HG03432 (cell line): ENCODE data around the gene MAPK8.
"Not testable (repeated sequence)": the region's sequence is repeated elsewhere in the genome, so short reads cannot be mapped to it uniquely, and the experiment has no call there.

Experiments used
- ATAC-seq: cut with Tn5 transposase; IDR thresholded peaks from one replicate; pipeline ENCODE4 v1.9.1; 2021; ENCODE audit warnings: mild to moderate bottlenecking, moderate library complexity; ENCODE audit not compliant: unreplicated experiment

The MAPK8 gene

DNA sequence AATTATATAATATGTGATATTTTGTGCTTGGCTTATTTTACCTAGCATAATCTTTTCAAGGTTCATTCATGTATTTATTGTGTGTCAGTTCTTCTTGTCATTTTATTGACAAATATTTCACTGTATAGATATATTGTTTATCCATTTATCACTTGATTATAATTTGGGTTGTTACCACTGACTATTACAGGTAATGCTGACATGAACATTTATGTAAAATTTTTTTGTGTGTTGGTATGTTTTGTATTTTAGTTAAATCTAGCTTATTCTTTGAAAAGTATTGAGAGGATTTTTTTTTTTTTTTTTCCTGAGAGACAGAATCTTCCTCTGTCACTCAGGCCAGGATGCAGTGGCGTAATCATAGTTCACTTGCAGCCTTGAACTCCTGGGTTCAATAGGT is 107.7 kb downstream of the MAPK8 start:
- no peak for ATAC-seq

- no peak for ATAC-seq
Measured at GRCh38 chr10:48414778-48415177, 108.3 kb downstream of the MAPK8 start.

DNA sequence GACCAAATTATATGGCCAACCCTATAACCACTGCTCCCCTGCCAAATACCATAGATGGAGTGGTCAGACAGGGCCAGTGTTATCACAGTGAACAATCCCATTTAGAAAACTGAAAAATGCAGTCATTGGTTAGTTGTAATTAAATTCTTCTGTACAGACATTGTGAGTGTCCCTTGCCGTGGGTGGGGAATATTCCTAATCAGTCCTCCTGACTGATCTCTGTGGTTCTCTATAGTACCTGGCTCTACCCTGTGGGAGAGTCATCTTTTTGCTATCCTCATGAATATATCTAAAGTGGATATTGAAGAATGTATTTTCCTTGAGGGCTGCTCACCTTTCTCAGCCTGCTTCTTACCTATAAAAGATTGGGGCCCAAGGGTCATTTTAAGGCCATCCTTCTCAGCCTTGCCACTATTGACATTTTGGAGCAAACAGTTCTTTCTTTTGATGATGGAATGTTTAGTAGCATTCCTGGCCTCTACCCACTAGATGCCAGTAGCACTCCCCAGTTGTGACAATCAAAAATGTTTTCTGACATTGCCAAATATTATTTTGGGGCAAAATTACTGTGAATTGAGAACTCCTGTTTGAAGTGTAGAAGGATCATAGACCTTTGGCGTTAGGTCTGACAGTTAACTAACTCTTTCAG is 110.2 kb downstream of the MAPK8 start:
- ATAC-seq, result no peak

DNA sequence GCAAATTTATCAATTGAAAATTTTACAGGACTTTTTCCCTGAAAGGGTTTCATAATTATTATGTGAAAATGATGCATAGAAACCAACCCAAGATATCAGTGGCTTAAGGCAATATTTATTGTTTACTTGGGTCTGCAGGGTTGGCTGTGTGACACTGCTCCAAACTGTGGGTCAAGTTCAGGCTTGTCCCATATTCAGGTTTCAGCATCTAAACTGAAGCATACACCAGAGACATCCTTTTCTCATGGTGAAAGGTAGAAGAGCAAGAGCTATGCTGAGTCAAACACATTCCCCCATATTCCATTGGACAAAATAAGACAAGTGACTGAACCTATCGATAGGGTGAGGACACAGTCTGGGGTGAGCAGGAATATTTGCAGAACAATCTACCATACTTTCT is 110.9 kb downstream of the MAPK8 start:
- ATAC-seq, result no peak

DNA sequence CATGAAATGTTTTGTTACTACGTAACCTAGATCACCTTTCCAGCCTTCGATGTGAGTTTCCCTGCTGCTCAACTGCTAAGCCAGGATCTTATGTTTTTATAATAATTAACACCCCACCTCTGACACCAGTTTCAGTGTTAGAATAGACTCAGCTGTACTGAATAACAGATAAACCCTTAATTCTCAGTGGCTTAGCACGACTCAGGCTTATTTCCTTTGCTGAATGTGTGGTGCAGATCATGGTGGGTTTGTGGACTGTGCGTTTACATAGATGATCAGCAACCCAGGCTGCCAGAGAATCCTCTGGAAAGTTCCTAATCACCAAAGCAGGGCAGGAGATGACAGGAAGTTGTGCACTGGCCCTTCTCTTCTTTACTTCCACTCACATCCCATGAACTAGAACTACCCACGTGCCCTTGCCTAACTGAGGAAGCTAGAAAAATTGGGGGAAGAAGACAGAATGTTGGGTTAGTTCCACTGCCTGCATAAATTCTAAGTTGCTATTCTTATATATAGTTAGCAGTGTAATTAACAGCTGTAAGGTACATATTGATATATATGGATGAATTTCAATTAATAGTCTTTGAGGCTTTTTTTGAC is 111.8 kb downstream of the MAPK8 start:
- ATAC-seq, result no peak

DNA sequence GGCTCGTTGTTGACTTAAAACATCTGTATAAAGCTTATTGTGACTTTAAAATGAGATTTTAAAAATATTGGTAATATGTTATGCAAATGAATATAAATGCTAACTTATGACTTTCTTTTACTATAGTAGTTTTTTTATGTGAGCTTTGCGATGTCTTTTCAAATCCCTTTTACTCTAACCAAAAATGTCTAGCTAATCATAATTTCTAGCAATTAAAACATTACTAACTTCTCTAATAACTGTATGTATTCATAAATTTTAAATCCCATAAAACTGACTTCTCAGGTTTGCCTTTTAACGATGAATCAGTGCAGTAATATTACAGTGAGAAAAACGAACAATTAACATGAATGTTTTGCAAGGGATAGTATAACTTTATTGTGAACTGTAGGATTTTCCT is 113.2 kb downstream of the MAPK8 start:
- no peak for ATAC-seq

- ATAC-seq, result not testable (repeated sequence)
Measured at GRCh38 chr10:48421862-48422261, 115.4 kb downstream of the MAPK8 start.

DNA sequence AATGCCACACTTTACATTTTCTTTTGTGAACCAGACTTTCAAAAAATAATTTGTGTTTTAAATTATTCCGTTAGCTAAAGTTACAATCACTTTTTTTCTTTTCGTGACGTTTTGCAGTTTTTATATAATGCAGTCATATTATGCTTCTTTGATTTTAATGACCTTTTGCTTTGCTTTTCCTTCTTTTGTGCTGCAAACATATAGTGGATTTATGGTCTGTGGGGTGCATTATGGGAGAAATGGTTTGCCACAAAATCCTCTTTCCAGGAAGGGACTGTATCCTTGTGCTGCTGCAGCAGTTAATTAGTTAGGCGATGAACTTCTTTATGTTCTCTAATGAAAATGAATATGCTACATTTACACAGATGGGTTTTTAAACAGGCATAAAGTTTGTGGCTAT is 117.4 kb downstream of the MAPK8 start:
- no peak for ATAC-seq

DNA sequence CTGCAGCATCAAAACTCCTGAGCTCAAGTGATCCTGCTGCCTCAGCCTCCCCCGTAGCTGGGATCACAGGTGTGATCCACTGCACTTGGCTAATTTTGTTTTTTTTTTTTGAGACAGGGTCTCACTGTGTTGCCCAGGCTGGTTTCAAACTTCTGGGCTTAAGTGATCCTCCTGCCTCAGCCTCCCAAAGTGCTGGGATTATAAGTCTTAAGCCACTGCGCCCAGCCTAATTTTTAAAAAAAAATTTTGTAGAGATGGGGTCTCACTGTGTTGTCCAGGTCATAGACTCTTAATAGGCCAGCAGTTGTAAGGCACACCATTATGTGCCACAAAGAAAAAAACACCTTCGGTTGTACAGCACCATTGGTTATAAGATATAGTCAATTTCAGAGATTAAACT is 122.4 kb downstream of the MAPK8 start:
- ATAC-seq, result no peak

DNA sequence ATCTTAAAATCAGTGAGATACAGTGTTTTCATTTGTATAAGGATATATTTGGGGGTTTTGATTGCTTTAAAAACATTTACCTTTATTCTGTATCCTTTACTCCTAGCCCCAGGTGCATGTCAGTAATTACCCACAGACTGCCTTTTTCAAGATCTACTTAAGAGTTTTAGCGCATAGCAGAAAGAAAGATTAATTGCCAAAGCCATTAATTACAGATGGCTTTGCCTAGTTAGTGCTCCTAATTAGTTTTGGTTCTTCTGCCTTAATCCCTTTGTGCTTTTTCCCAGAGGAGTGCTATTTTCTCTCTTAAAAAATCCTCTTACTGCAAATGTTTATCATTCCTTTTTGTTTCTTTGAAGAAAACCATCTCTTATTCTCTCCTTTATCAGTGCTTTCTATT is 122.8 kb downstream of the MAPK8 start:
- no peak for ATAC-seq

DNA sequence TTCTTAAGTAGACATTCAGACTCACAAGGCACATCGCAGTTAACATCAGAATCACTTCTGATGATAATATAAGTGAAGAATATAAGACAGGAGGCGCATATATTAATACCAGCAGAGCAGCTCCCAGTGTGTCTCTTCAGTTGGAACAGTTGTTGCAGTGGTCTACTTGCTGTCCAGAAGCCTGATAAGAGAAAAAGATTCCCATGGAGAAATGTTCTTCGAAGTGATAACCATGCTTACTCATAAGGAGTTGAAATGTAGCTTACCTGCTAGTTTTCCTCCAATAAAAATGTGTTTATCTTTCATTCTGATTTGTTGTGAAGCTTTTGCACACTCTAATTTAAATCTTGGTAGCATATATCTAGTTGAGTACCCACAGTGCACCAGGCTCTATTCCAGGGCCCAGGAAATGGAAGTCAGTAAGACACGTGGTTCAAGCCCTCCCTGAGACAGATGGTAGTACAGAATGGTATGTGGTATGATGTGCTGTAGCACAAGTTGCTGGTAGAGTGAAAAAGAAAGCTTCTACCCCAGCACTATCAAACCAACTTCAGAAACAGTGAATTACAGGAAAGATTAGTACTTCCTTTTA is 124.0 kb downstream of the MAPK8 start:
- no peak for ATAC-seq

DNA sequence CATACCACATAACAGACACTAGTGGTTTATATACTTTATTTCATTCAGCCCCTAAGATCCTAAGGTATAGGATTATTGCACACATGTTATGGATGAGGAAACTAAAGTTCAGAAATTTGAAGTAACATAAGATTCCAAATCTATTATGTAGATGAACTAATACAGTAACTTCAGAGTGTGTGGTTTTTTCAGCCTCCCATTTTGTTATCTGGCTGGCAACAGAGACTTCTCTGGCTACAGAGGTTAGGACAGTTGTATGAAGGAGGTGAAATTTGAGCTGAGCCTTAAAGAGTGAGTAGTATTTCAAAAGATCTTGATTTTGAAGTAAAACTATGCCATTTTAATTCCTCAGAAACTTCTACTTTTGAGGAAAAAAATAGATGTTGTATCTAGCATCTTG is 125.4 kb downstream of the MAPK8 start:
- no peak for ATAC-seq

GRCh38 chr10:48437546-48437945 is 131.1 kb downstream of the MAPK8 start:
- no peak for ATAC-seq

DNA sequence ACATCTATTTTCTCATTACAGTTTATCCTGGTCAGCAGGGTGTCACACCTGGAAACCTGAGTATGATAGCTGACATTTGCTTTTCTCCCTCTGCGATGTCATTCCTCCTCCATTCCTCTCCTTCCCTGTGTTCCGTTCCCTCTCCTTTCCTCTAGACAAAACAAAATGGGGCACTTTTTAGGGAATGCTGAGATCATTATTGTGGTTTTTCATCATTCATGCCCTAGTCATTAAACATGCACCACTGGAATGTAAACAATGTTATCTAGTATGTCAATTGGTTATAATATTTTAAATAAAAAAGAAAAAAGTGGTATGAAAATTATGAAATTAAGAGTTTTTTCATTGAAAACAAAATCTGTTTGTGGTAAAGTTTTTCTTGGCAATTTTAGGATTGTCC is 132.6 kb downstream of the MAPK8 start:
- no peak for ATAC-seq

GRCh38 chr10:48439581-48440041 is 133.1 kb downstream of the MAPK8 start:
- no peak for ATAC-seq

GRCh38 chr10:48440771-48441170 is 134.3 kb downstream of the MAPK8 start:
- no peak for ATAC-seq

- ATAC-seq, result no peak
Measured at GRCh38 chr10:48442090-48442808, 135.8 kb downstream of the MAPK8 start.

- no peak for ATAC-seq
Measured at GRCh38 chr10:48442809-48443177, 136.3 kb downstream of the MAPK8 start.

GRCh38 chr10:48444266-48444665 is 137.8 kb downstream of the MAPK8 start:
- ATAC-seq, result no peak

DNA sequence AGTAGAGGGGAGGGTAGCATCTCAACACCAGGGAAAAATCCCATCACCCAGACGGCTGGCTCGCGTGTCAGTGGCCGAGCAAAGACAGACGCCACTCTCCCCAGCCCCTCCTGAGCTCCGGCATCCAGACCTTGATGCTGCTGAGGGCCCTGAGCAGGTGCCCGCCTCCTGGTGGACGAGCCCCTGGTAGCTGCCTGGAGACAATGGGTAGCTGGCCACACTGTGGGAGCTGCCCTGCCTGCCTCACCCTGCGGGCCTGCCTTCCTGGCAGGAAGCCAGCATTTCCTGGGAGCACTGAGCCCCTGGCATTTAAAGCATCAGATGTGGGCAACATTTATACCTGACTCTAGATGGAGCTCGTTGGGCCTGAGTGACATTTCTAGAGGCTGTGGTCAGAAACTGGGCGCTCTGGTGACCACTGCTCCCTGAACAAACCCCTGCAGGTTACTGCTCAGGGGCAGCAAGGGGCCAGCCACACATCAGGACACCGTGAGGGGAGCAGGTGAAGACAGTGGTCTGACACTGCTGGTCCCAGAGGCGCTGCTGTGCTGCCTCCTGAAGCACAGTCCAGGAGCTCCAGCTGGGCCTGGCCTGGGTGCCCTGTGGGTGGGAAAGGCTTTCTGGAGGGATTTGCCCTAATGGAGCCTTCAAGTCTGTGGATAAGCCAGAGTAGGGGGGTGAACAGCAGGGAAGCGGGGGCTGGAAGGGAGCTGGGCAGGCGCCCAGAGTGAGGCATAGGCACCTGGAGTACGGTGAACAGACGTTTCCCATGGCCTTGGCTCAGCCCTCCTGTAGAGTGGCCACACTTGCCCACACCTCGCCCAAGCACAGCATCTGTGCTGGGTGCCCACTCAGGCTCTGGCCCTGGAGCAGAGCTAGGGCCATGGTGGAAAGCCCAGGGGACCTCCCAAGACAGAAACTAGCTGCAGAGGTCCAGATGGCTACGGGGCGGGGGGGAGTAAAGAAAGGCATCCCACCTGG is 138.7 kb downstream of the MAPK8 start:
- ATAC-seq, result no peak

- no peak for ATAC-seq
Measured at GRCh38 chr10:48445932-48446331, 139.5 kb downstream of the MAPK8 start.
